Activated CD8-positive, alpha-beta T cell treated with anti-CD3 and anti-CD28 coated beads, Interleukin-2, amount 10 ng/mL, durations not matched to agents 7 days and 5 days (primary cell): Measurements from ENCODE around the gene MTUS2. TPM values are rescaled to one million over a fixed set of nuclear protein-coding genes. Genes with fewer than 3 reads are reported as not detected.
"Not testable (repeated sequence)": the region's sequence is repeated elsewhere in the genome, so short reads cannot be mapped to it uniquely, and the experiment has no call there.

Experiments
- ATAC-seq: fragments of 150-1000 bp; cut with Tn5 transposase; one replicate; pipeline ENCODE4 v1.10.0; 2021; ENCODE audit warnings: moderate library complexity
- CTCF ChIA-PET: fragments of 350-600 bp; sonication (Branson Sonifier 250); formaldehyde crosslinking; loops from one replicate; lab custom pipeline; 2021; ENCODE audit warnings: antibody characterized with exemption; lab: Charles Lee
- POLR2A ChIA-PET: fragments of 350-600 bp; sonication (Branson Sonifier 250); formaldehyde crosslinking; loops from one replicate; lab custom pipeline; 2021; ENCODE audit warnings: antibody characterized with exemption; lab: Charles Lee
- DNase-seq: peaks from one replicate; pipeline ENCODE4 v3.0.0-alpha.2; 2020
- H3K27ac Mint-ChIP-seq: one replicate; pipeline ENCODE4 v1.8.0; 2021; ENCODE audit warnings: mild to moderate bottlenecking, mixed read lengths
- H3K27me3 Mint-ChIP-seq: one replicate; pipeline ENCODE4 v1.8.0; 2021; ENCODE audit warnings: low read depth, mixed read lengths
- H3K36me3 Mint-ChIP-seq: one replicate; pipeline ENCODE4 v1.8.0; 2021; ENCODE audit warnings: low read depth, mixed read lengths
- H3K4me1 Mint-ChIP-seq: one replicate; pipeline ENCODE4 v1.8.0; 2021; ENCODE audit warnings: low read depth, mixed read lengths
- H3K4me3 Mint-ChIP-seq: one replicate; pipeline ENCODE4 v1.8.0; 2021; ENCODE audit warnings: mild to moderate bottlenecking, mixed read lengths
- H3K9me3 Mint-ChIP-seq: one replicate; pipeline ENCODE4 v1.8.0; 2022; ENCODE audit warnings: mixed read lengths; ENCODE audit not compliant: insufficient read depth
- total RNA-seq, 2 experiments: library from RNA; stranded (reverse); gene quantifications; one replicate each; pipeline ENCODE4 v1.2.3, GENCODE V29; 2021

Gene MTUS2
- total RNA-seq, 2 experiments from 2014 or later = not detected

- Mint-ChIP-seq H3K9me3 (no peaks in the 10 kb centered on the region), H3K36me3 (no peaks in the 10 kb centered on the region), H3K4me3 (no peak overlapping the region), H3K27me3 (no peaks in the 10 kb centered on the region), H3K4me1 (no peaks in the 10 kb centered on the region), H3K27ac (no peak overlapping the region)
- DNase-seq (no peak), ATAC-seq (no peak)
- CTCF ChIA-PET = no interaction called here
- POLR2A ChIA-PET = no interaction called here
These were observed 156.1 kb downstream of the MTUS2 start for GRCh38 chr13:28976195-28976594.

GRCh38 chr13:28976636-28977035 lies 156.5 kb downstream of the MTUS2 start:
- H3K9me3 Mint-ChIP-seq = no peaks in the 10 kb centered on the region
- ChIA-PET POLR2A (no interaction called here), CTCF (no interaction called here)
- no peak for ATAC-seq
- DNase-seq = no peak
- H3K4me3 Mint-ChIP-seq = no peak overlapping the region
- H3K36me3 Mint-ChIP-seq = no peaks in the 10 kb centered on the region
- H3K27me3 Mint-ChIP-seq = no peaks in the 10 kb centered on the region
- no peak overlapping the region for H3K27ac Mint-ChIP-seq
- H3K4me1 Mint-ChIP-seq = no peaks in the 10 kb centered on the region

GRCh38 chr13:28978574-28978973 lies 158.4 kb downstream of the MTUS2 start:
- ATAC-seq (no peak), DNase-seq (no peak)
- Mint-ChIP-seq H3K9me3 (no peaks in the 10 kb centered on the region), H3K27ac (no peak overlapping the region), H3K4me3 (no peak overlapping the region), H3K36me3 (no peaks in the 10 kb centered on the region), H3K4me1 (no peaks in the 10 kb centered on the region), H3K27me3 (no peaks in the 10 kb centered on the region)
- ChIA-PET CTCF (no interaction called here), POLR2A (no interaction called here)

GRCh38 chr13:28981530-28981929 lies 161.4 kb downstream of the MTUS2 start:
- DNase-seq (no peak), ATAC-seq (no peak)
- no peaks in the 10 kb centered on the region for H3K27me3 Mint-ChIP-seq
- no peaks in the 10 kb centered on the region for H3K9me3 Mint-ChIP-seq
- no peaks in the 10 kb centered on the region for H3K4me1 Mint-ChIP-seq
- no peak overlapping the region for H3K27ac Mint-ChIP-seq
- no peak overlapping the region for H3K4me3 Mint-ChIP-seq
- no peaks in the 10 kb centered on the region for H3K36me3 Mint-ChIP-seq
- CTCF ChIA-PET = no interaction called here
- POLR2A ChIA-PET = no interaction called here

GRCh38 chr13:28983641-28984040 lies 163.5 kb downstream of the MTUS2 start:
- H3K4me1 Mint-ChIP-seq = no peaks in the 10 kb centered on the region
- DNase-seq (no peak), ATAC-seq (no peak)
- POLR2A ChIA-PET = no interaction called here
- no peak overlapping the region for H3K4me3 Mint-ChIP-seq
- CTCF ChIA-PET = interaction anchor here (1.3 kb wide), 1 partner anchor 11 kb away, joined by 3 read pairs; no protein-coding TSS in a partner anchor
- no peaks in the 10 kb centered on the region for H3K9me3 Mint-ChIP-seq
- no peaks in the 10 kb centered on the region for H3K27me3 Mint-ChIP-seq
- H3K36me3 Mint-ChIP-seq = no peaks in the 10 kb centered on the region
- no peak overlapping the region for H3K27ac Mint-ChIP-seq

- no peak for ATAC-seq
- no peak overlapping the region for H3K27ac Mint-ChIP-seq
- POLR2A ChIA-PET = no interaction called here
These were observed 164.2 kb downstream of the MTUS2 start for GRCh38 chr13:28984326-28984725.

GRCh38 chr13:28984825-28985224 lies 164.7 kb downstream of the MTUS2 start:
- DNase-seq (no peak), ATAC-seq (no peak)
- Mint-ChIP-seq H3K4me3 (no peak overlapping the region), H3K9me3 (no peaks in the 10 kb centered on the region), H3K36me3 (no peaks in the 10 kb centered on the region), H3K4me1 (no peaks in the 10 kb centered on the region), H3K27ac (no peak overlapping the region), H3K27me3 (no peaks in the 10 kb centered on the region)
- CTCF ChIA-PET = interaction anchor here (1.3 kb wide), 1 partner anchor 12 kb away, joined by 3 read pairs; no protein-coding TSS in a partner anchor
- POLR2A ChIA-PET = no interaction called here

More at GRCh38 chr13:28984326-28984725, 164.2 kb downstream of the MTUS2 start:
- no peak for DNase-seq
- H3K27me3 Mint-ChIP-seq = no peaks in the 10 kb centered on the region
- no peak overlapping the region for H3K4me3 Mint-ChIP-seq
- no peaks in the 10 kb centered on the region for H3K36me3 Mint-ChIP-seq
- no peaks in the 10 kb centered on the region for H3K9me3 Mint-ChIP-seq
- H3K4me1 Mint-ChIP-seq = no peaks in the 10 kb centered on the region
- CTCF ChIA-PET = interaction anchor here (1.3 kb wide), 1 partner anchor 11 kb away, joined by 3 read pairs; no protein-coding TSS in a partner anchor

GRCh38 chr13:28990378-28990777 lies 170.2 kb downstream of the MTUS2 start:
- DNase-seq, H3K4me1 Mint-ChIP-seq, H3K9me3 Mint-ChIP-seq, H3K27ac Mint-ChIP-seq, H3K27me3 Mint-ChIP-seq, POLR2A ChIA-PET, H3K36me3 Mint-ChIP-seq, H3K4me3 Mint-ChIP-seq, CTCF ChIA-PET, ATAC-seq: not testable (repeated sequence)

GRCh38 chr13:28991764-28992163 lies 171.6 kb downstream of the MTUS2 start:
- no peaks in the 10 kb centered on the region for H3K36me3 Mint-ChIP-seq
- ATAC-seq (no peak), DNase-seq (no peak)
- no peaks in the 10 kb centered on the region for H3K4me1 Mint-ChIP-seq
- H3K27ac Mint-ChIP-seq = no peak overlapping the region
- ChIA-PET CTCF (no interaction called here), POLR2A (no interaction called here)
- no peaks in the 10 kb centered on the region for H3K9me3 Mint-ChIP-seq
- H3K4me3 Mint-ChIP-seq = no peak overlapping the region
- no peaks in the 10 kb centered on the region for H3K27me3 Mint-ChIP-seq

GRCh38 chr13:29000826-29001225 lies 180.7 kb downstream of the MTUS2 start:
- Mint-ChIP-seq H3K9me3 (no peaks in the 10 kb centered on the region), H3K27me3 (no peaks in the 10 kb centered on the region), H3K36me3 (no peaks in the 10 kb centered on the region), H3K4me3 (no peak overlapping the region), H3K27ac (no peak overlapping the region), H3K4me1 (no peaks in the 10 kb centered on the region)
- no peak for ATAC-seq
- no peak for DNase-seq
- ChIA-PET POLR2A (no interaction called here), CTCF (no interaction called here)

GRCh38 chr13:29005035-29005762 lies 185.1 kb downstream of the MTUS2 start:
- ChIA-PET POLR2A (no interaction called here), CTCF (no interaction called here)
- ATAC-seq (no peak), DNase-seq (no peak)
- H3K4me1 Mint-ChIP-seq = no peaks in the 10 kb centered on the region
- H3K27ac Mint-ChIP-seq = no peak overlapping the region
- no peak overlapping the region for H3K4me3 Mint-ChIP-seq
- no peaks in the 10 kb centered on the region for H3K27me3 Mint-ChIP-seq
- H3K9me3 Mint-ChIP-seq = no peaks in the 10 kb centered on the region
- no peaks in the 10 kb centered on the region for H3K36me3 Mint-ChIP-seq

- POLR2A ChIA-PET = no interaction called here
- CTCF ChIA-PET = no interaction called here
- ATAC-seq (no peak), DNase-seq (no peak)
- Mint-ChIP-seq H3K36me3 (no peaks in the 10 kb centered on the region), H3K9me3 (no peaks in the 10 kb centered on the region), H3K4me1 (no peaks in the 10 kb centered on the region), H3K27me3 (no peaks in the 10 kb centered on the region), H3K27ac (no peak overlapping the region), H3K4me3 (no peak overlapping the region)
These were observed 185.6 kb downstream of the MTUS2 start for GRCh38 chr13:29005763-29006120.
